Glutamatergic neuron (in vitro differentiated cells): ENCODE measurements around the gene DACH2. TPM values are rescaled to one million over a fixed set of nuclear protein-coding genes. Genes with fewer than 3 reads are reported as not detected.
A peak's percentile ranks its signal among the peaks of the same experiment; 100 is the strongest.

Experiments used
- DNase-seq: peaks from one replicate; pipeline ENCODE4 v3.0.0; 2022
- H3K27ac Mint-ChIP-seq: one replicate; pipeline ENCODE4 v1.8.0; 2020; ENCODE audit warnings: mild to moderate bottlenecking, mixed read lengths, inconsistent platforms; ENCODE audit not compliant: unreplicated experiment
- H3K27me3 Mint-ChIP-seq: one replicate; pipeline ENCODE4 v1.8.0; 2020; ENCODE audit warnings: mild to moderate bottlenecking, moderate library complexity, mixed read lengths, inconsistent platforms; ENCODE audit not compliant: unreplicated experiment
- H3K36me3 Mint-ChIP-seq: one replicate; pipeline ENCODE4 v1.8.0; 2020; ENCODE audit warnings: mild to moderate bottlenecking, mixed read lengths, inconsistent platforms; ENCODE audit not compliant: unreplicated experiment
- H3K4me1 Mint-ChIP-seq: one replicate; pipeline ENCODE4 v1.8.0; 2020; ENCODE audit warnings: mild to moderate bottlenecking, low read depth, mixed read lengths, inconsistent platforms; ENCODE audit not compliant: unreplicated experiment
- H3K4me3 Mint-ChIP-seq: one replicate; pipeline ENCODE4 v1.8.0; 2020; ENCODE audit warnings: mild to moderate bottlenecking, mixed read lengths, inconsistent platforms; ENCODE audit not compliant: unreplicated experiment
- H3K9me3 Mint-ChIP-seq: one replicate; pipeline ENCODE4 v1.8.0; 2020; ENCODE audit warnings: mild to moderate bottlenecking, moderate library complexity, mixed read lengths, inconsistent platforms; ENCODE audit not compliant: unreplicated experiment
- CTCF ChIP-seq: fragments of 200-600 bp; sonication (generic); IDR thresholded peaks from one replicate; pipeline ENCODE4 v1.5.0; 2021; ENCODE audit not compliant: partially characterized antibody, unreplicated experiment
- total RNA-seq: library from RNA; stranded (reverse); fragmentation: NEBNext Ultra II Directional; extraction: Animal tissue kit (Norgen Biotek cat#: 25700); gene quantifications from one replicate; pipeline ENCODE4 v1.2.1, GENCODE V29; 2021; ENCODE audit not compliant: unreplicated experiment

Gene DACH2
- total RNA-seq, 1 donor from 2014 or later, result 1.3 TPM

- Mint-ChIP-seq H3K36me3 (no peaks in the 10 kb centered on the region), H3K4me3 (no peak overlapping the region), H3K27me3 (no peaks in the 10 kb centered on the region), H3K9me3 (no peaks in the 10 kb centered on the region), H3K4me1 (no peaks in the 10 kb centered on the region), H3K27ac (no peak overlapping the region)
- TF ChIP-seq CTCF, result no peak
- no peak for DNase-seq
Observed at GRCh38 chrX:86237482-86237881, 89.2 kb downstream of the DACH2 start.

- Mint-ChIP-seq H3K36me3 (no peaks in the 10 kb centered on the region), H3K27me3 (no peaks in the 10 kb centered on the region), H3K27ac (no peak overlapping the region), H3K4me1 (no peaks in the 10 kb centered on the region), H3K9me3 (no peaks in the 10 kb centered on the region), H3K4me3 (no peak overlapping the region)
- TF ChIP-seq CTCF, result no peak
- DNase-seq, result no peak
Observed at GRCh38 chrX:86241547-86241946, 93.3 kb downstream of the DACH2 start.

- TF ChIP-seq CTCF, result no peak
- Mint-ChIP-seq H3K36me3 (no peaks in the 10 kb centered on the region), H3K4me1 (no peaks in the 10 kb centered on the region), H3K4me3 (no peak overlapping the region), H3K9me3 (no peaks in the 10 kb centered on the region), H3K27ac (no peak overlapping the region), H3K27me3 (no peaks in the 10 kb centered on the region)
- DNase-seq, result no peak
Observed at GRCh38 chrX:86263526-86263925, 115.3 kb downstream of the DACH2 start.

- Mint-ChIP-seq H3K36me3 (no peaks in the 10 kb centered on the region), H3K9me3 (peaks cover 2% of the 10 kb centered on the region), H3K27me3 (no peaks in the 10 kb centered on the region), H3K4me3 (peak overlapping the region; percentile 57), H3K27ac (no peak overlapping the region), H3K4me1 (no peaks in the 10 kb centered on the region)
- no peak for TF ChIP-seq CTCF
- DNase-seq, result no peak
Observed at GRCh38 chrX:86295293-86295692, 147.0 kb downstream of the DACH2 start.

- Mint-ChIP-seq H3K36me3 (no peaks in the 10 kb centered on the region), H3K27ac (no peak overlapping the region), H3K4me1 (no peaks in the 10 kb centered on the region), H3K4me3 (no peak overlapping the region), H3K27me3 (no peaks in the 10 kb centered on the region), H3K9me3 (no peaks in the 10 kb centered on the region)
- TF ChIP-seq CTCF, result no peak
- no peak for DNase-seq
Observed at GRCh38 chrX:86322913-86323312, 174.7 kb downstream of the DACH2 start.
